Erythroblast (primary cell): ENCODE data around the gene TNFRSF19.

Experiments
- GATA1 ChIP-seq: IDR thresholded peaks from 2 replicates; pipeline ENCODE4 v1.6.1; 2011; ENCODE audit warnings: low read depth, mild to moderate bottlenecking, control low read depth, low read length, moderate library complexity
- POLR2A ChIP-seq: IDR thresholded peaks from 2 replicates; pipeline ENCODE4 v1.6.1; 2011; ENCODE audit warnings: mild to moderate bottlenecking, low read length

DNA sequence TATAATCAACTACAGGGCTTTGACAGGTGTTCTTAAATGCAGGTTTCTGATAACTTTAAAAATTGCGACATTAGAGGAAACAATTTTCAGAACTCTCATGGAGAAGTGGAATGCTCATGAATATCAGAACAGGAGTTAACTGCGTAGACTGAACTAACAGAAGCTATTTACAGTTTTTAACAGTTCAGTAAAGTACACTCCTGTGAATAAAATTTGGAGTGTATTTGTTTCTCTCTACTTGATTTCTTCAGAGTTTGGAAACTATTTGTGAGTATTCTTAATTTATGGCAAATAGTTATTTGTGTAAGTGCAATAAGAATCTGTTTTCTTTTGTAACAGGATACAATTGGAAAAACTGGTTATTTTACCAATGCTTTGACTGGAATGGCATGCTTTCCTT lies 114.4 kb downstream of the TNFRSF19 start:
- TF ChIP-seq POLR2A (no peak), GATA1 (no peak)
